Glutamatergic neuron (in vitro differentiated cells): ENCODE data around the gene MORN4. TPM values are rescaled to one million over a fixed set of nuclear protein-coding genes. Genes with fewer than 3 reads are reported as not detected.

Experiments
- DNase-seq: peaks from one replicate; pipeline ENCODE4 v3.0.0; 2022
- H3K27ac Mint-ChIP-seq: one replicate; pipeline ENCODE4 v1.8.0; 2020; ENCODE audit warnings: mild to moderate bottlenecking, mixed read lengths, inconsistent platforms; ENCODE audit not compliant: unreplicated experiment
- H3K27me3 Mint-ChIP-seq: one replicate; pipeline ENCODE4 v1.8.0; 2020; ENCODE audit warnings: mild to moderate bottlenecking, moderate library complexity, mixed read lengths, inconsistent platforms; ENCODE audit not compliant: unreplicated experiment
- H3K36me3 Mint-ChIP-seq: one replicate; pipeline ENCODE4 v1.8.0; 2020; ENCODE audit warnings: mild to moderate bottlenecking, mixed read lengths, inconsistent platforms; ENCODE audit not compliant: unreplicated experiment
- H3K4me1 Mint-ChIP-seq: one replicate; pipeline ENCODE4 v1.8.0; 2020; ENCODE audit warnings: mild to moderate bottlenecking, low read depth, mixed read lengths, inconsistent platforms; ENCODE audit not compliant: unreplicated experiment
- H3K4me3 Mint-ChIP-seq: one replicate; pipeline ENCODE4 v1.8.0; 2020; ENCODE audit warnings: mild to moderate bottlenecking, mixed read lengths, inconsistent platforms; ENCODE audit not compliant: unreplicated experiment
- H3K9me3 Mint-ChIP-seq: one replicate; pipeline ENCODE4 v1.8.0; 2020; ENCODE audit warnings: mild to moderate bottlenecking, moderate library complexity, mixed read lengths, inconsistent platforms; ENCODE audit not compliant: unreplicated experiment
- total RNA-seq: library from RNA; stranded (reverse); fragmentation: NEBNext Ultra II Directional; extraction: Animal tissue kit (Norgen Biotek cat#: 25700); gene quantifications from one replicate; pipeline ENCODE4 v1.2.1, GENCODE V29; 2021; ENCODE audit not compliant: unreplicated experiment
- TF ChIP-seq, protein P1 (sequence below): fragments of 200-600 bp; sonication (generic); IDR thresholded peaks from one replicate; pipeline ENCODE4 v1.5.0; 2021; ENCODE audit not compliant: partially characterized antibody, unreplicated experiment

MORN4 gene
- total RNA-seq, 1 donor from 2014 or later: 31.4 TPM

DNA sequence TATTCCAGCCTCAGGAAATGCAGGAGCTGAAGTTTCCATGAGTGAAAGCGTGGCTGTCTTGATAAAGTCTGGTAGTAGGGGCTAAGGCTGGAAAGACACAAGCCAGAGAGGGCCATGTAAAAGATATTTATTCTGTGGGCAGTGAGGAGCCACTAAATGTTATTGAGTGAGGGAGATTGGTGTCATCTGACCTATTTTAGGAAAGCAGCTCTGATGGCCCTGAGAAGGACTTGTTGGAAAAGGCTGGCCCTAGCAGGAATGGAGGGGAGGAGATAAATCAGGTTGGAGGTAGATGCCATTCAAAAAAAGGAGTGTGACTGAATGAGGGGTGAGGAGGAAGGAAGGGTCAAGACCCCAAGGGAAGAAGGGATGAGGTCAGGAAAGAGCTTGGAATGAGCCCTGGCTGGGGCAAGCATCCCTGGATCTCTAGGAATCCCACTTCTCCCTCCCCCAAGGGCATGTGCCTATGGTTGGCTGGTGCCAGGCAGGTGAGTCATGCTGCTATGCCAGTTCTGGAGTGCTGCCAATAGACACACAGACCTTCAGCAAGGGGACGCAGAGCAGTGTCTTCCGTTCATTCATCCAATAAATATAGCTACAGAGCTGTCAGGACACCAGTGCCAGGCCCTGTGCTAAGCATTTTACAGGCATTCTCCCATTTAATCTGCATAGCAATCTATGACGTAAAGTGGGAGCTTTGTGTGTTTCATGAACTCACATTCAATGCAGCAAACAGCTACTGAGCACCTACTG is 58.8 kb downstream of the MORN4 start:
- Mint-ChIP-seq H3K9me3 (peaks cover 3% of the 10 kb centered on the region), H3K27ac (no peak overlapping the region)

DNA sequence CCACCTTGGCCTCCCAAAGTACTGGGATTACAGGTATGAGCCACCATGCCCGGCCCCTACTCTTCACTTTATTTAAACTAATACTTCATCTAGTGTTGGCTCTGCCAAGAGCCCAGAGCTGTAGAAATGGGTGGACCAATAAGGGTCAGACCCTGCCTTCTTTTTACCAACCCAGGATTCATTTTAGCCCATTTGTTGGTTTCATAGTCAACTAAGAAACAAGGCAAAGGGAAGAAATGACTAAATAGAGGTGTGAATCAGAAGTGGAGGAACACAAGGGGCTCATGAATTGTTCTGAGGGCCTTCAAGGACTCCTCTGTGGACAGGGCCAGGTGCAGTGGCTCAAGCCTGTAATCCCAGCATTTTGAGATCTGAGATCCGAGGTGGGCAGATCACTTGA is 59.6 kb downstream of the MORN4 start:
- no peak overlapping the region for H3K4me3 Mint-ChIP-seq
- no peaks in the 10 kb centered on the region for H3K36me3 Mint-ChIP-seq
- peaks cover 3% of the 10 kb centered on the region for H3K9me3 Mint-ChIP-seq
- H3K4me1 Mint-ChIP-seq: peaks cover 5% of the 10 kb centered on the region
- H3K27me3 Mint-ChIP-seq: peaks cover 15% of the 10 kb centered on the region
- DNase-seq: no peak
- H3K27ac Mint-ChIP-seq: no peak overlapping the region
- TF ChIP-seq, protein P1, sequence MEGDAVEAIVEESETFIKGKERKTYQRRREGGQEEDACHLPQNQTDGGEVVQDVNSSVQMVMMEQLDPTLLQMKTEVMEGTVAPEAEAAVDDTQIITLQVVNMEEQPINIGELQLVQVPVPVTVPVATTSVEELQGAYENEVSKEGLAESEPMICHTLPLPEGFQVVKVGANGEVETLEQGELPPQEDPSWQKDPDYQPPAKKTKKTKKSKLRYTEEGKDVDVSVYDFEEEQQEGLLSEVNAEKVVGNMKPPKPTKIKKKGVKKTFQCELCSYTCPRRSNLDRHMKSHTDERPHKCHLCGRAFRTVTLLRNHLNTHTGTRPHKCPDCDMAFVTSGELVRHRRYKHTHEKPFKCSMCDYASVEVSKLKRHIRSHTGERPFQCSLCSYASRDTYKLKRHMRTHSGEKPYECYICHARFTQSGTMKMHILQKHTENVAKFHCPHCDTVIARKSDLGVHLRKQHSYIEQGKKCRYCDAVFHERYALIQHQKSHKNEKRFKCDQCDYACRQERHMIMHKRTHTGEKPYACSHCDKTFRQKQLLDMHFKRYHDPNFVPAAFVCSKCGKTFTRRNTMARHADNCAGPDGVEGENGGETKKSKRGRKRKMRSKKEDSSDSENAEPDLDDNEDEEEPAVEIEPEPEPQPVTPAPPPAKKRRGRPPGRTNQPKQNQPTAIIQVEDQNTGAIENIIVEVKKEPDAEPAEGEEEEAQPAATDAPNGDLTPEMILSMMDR: no peak

More for the DNA sequence above, 58.8 kb downstream of the MORN4 start:
- TF ChIP-seq, protein P1: no peak
- Mint-ChIP-seq H3K4me1 (peaks cover 5% of the 10 kb centered on the region), H3K36me3 (no peaks in the 10 kb centered on the region), H3K4me3 (no peak overlapping the region), H3K27me3 (peaks cover 14% of the 10 kb centered on the region)
- DNase-seq: no peak

DNA sequence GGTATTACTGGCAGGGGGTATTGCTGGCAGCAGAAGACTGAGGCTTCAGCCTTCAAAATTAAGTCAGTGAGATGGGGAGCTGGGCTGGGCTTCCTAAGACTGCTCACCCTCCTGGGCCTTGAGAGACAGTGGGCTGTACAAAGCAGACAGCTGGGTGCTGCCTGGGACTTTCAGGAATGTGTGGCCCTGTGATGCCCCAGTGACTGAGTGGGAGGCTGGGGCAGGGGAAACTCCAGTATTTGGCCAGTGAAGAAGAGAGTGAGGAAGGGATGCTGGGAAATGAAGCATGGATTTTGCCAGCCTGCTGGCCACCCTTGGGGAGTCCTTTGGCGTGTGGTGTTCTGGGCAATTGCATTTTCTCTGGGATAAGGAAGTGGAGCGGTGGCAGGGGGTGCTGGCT is 60.3 kb downstream of the MORN4 start:
- Mint-ChIP-seq H3K4me3 (no peak overlapping the region), H3K36me3 (no peaks in the 10 kb centered on the region), H3K4me1 (peaks cover 5% of the 10 kb centered on the region), H3K27ac (no peak overlapping the region), H3K27me3 (peaks cover 15% of the 10 kb centered on the region), H3K9me3 (peaks cover 3% of the 10 kb centered on the region)
- DNase-seq: no peak
- TF ChIP-seq, protein P1: no peak

DNA sequence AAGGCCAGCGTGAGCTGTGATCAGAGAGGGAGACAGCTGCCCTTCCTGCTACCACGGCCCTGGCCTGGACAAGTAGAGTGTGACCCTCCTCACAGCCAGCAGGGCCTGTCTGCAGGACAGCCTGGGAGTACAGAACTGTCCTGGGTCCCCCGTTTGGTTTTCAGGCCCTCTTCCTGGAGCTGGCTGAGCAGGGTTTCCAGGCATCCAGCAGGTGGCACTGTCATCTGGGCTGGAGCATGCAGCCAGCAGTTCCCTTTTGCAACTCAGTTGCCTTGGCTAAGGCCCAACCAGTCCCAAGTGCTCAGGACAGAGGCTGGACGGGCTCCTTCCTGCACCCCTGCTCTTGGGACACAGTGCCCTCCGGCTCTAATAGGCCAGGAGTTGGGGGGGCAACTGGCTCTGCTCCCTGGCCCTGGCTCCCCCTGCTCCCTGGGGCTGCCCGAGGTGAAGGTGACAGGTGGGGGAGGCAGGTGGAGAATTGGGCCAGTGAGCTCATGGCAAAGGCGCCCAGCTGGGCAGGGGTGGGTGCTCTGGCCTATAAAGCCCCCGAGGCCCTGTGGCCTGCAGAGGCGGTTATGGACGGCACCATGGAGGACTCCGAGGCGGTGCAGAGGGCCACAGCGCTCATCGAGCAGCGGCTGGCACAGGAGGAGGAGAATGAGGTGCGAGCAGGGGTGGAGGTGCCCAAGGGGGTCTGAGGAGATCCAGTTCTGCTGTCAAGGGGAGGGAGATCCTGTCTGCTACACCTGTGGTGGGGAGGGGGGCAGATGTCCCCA is 60.9 kb downstream of the MORN4 start, which contains the start of gene ANKRD2:
Gene ANKRD2 (plus strand): TSS at position 566 of the 776 bp plus-strand sequence. CDS start 10 bp downstream, at position 576.
- TF ChIP-seq, protein P1: peak; percentile 82
- peaks cover 3% of the 10 kb centered on the region for H3K9me3 Mint-ChIP-seq
- DNase-seq: peak; percentile 82
- no peaks in the 10 kb centered on the region for H3K36me3 Mint-ChIP-seq
- H3K27me3 Mint-ChIP-seq: peaks cover 15% of the 10 kb centered on the region
- H3K27ac Mint-ChIP-seq: no peak within 1 kb of the TSS
- H3K4me3 Mint-ChIP-seq: no peak within 1 kb of the TSS
- H3K4me1 Mint-ChIP-seq: peaks cover 5% of the 10 kb centered on the region
